Posterior cingulate gyrus (tissue), 11 donors: ENCODE data around the gene CCDC90B.
"Not testable (repeated sequence)": the region's sequence is repeated elsewhere in the genome, so short reads cannot be mapped to it uniquely, and the experiment has no call there.

Experiments used
- DNase-seq, 10 donors: peaks; one replicate each; pipeline versions ENCODE4 v3.0.0 to v3.0.0-alpha.2; 2020 to 2021; ENCODE audit warnings: mixed read lengths in 3 of 10
- intact Hi-C: fragments of 100-400 bp; cut with DNase I; formaldehyde crosslinking; loops from one replicate; pipeline ENCODE4 v1.15.1; 2023

The CCDC90B gene

DNA sequence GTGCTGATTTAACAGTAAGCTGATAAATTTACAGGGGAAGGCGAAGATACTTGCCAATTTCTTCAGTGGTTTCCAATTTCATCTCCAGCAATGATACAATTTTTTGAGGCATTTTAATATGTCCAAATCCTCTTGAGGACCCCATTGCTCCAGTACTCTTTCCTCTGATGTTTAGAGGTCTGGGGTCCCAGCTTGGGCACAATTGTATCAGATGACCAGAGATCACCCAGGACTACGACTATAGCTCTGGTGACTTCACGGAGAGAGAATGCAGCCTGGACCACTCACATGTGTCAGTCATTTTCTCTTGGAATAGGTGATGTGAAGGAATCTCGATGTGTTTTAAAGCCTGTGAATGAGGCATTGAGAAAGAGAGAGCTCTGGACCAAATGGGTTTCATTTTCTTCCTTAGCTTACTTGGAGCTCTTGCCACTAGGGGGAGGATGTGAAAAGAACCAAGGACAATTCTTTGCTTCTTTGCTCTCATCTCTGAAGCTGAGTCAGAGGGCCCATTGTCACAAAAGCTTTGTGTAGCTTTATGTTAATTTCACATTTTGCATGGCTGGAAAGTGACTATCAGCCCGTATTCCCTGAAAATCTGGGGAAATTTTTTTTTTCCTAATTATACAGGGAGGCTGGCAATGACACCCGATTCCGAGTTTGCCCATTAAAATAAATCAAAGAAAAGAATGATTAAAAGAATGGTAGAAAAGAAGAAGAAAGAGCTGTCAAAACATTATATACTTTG, 6.7 kb upstream of the CCDC90B start:
- peak in 2 of 10 donors; percentile 8 to 44 for DNase-seq
- intact Hi-C loops = loop anchor here (1.0 to 5.0 kb wide), 2 partner anchors 379 to 523 kb away; no protein-coding TSS in a partner anchor

DNA sequence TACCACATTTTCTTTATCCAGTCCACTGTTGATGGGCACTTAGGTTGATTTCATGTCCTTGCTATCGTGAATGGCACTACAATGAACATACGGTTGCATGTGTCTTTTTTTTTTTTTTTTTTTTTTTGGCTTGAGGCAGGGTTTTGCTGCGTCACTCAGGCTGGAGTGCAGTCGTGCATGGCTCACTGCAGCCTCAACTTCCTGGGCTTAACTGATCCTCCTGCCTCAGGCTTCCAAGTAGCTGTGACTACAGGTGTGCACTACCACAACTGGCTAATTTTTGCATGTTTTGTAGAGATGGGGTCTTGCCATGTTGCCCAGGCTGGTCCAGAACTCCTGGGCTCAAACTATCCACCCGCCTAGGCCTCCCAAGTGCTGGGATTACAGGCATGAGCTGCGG, 1.5 kb upstream of the CCDC90B start:
- DNase-seq = no peak
- intact Hi-C loops = loop anchor here (2.0 to 10.0 kb wide), 2 partner anchors 95 to 383 kb away; partner anchors contain the start of genes ANKRD42, DDIAS and PRCP

DNA sequence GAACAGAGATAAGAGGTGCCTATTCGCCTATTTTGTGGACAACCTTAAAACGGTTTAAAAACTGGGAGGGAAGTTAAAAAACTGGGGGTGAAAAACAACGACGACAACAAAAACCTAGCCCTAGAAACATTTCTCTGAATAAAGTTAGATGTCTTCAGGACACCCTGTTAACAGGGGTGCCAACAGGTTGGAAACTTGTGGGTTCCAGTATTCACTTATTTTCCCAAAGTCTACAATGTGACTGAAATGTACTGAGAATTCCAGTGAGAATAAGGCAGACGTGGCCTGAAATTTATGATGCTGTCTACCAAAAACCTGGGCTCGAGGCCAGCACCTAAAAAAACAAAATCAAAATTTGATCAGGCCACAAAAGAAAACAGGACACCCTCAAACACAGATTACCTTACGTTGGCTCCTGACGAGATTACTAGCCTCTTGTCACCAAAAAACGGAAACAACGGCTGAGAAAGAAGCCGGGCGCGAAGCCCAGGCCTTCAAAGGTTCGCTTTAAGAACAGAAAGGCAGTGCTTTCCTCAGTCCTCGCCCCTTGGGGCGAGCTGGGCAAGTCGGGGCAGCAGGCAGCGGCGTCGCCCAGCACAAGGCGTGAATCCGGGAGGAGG, 906 bp downstream of the CCDC90B start:
- no peak for DNase-seq
- intact Hi-C loops = loop anchor here (10.0 kb wide), 1 partner anchor 380 kb away; the partner anchor contains the start of genes DDIAS and PRCP

DNA sequence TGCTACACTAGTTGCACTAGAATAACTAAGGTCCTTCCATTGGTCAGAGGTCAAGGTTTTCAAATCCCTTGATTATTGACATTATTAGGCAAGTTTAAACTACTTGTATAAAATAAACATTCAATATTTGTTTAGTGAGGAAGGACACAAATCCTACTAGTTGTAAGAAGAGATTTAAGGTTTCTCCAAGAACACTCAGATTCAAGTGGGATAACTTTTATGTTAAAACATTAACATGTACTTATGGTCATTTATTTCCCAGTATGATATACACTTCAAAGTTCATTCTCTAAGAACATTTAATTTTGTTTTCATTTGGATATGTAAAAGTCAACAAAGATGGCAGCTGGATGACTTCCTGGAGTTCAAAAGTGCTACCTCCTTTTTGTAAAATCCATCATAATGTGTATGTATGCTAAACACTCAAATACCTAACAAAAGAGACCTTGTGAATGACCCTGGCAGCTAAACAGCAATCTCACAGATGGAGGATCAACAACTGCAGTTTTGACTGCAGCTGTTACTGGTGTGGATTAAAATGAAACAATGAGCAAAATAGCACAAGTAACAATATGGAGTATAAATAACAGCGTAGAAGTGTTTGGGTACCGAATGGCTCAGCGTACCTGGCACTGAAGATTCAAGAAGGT, 1.5 kb downstream of the CCDC90B start:
- intact Hi-C loops = loop anchor here (10.0 kb wide), 1 partner anchor 380 kb away; the partner anchor contains the start of genes DDIAS and PRCP
- DNase-seq = no peak

DNA sequence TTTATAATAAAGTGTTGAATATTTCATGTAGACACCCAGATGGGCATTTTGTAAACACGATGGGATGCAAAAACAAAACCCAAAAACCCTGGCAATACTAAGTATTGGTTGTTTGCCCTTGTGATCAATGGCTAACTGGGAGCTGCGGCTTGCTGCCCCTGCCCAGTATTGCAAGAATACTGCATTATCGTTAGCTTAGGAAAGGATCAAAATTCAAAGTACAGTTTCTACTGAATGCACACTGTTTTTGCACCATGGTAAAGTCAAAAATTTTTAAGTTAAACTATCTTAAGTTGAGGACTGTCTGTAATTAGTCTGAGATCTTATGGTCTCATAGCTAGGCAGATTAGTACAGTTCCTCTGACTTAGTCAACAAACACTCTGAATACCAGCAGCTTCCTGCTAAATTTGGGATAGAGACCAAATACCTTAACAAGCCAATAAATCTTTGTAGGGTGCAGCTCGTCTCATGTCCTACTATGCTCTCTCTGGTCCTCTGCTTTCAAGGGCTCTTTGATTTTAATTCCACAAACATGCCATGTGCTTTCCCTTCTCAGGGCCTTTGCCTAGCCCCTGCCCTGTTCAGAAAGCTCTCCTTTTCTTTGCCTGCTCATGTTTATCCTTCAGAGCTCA, 4.0 kb downstream of the CCDC90B start:
- intact Hi-C loops = loop anchor here (10.0 kb wide), 1 partner anchor 377 kb away; the partner anchor contains the start of genes DDIAS and PRCP

DNA sequence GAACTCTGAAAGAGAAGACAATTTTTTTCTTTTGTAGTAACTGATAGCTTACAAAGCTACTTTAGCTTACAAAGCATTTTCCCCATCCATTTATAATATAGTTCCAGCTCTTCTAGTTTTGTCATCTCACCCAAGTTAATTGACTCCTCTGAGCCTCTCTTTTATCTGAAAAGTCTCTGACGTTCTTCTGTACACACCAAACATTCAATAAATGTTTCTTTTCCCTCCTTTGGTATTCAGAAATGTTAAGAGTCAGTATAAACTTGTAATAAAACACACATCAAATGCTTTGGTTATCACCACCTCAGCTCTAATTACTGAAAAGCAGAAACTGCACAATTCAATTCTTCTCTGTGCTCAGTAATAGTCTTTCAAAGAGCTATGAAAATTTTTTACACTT, 5.9 kb downstream of the CCDC90B start:
- no peak for DNase-seq
- intact Hi-C loops = loop anchor here (10.0 kb wide), 1 partner anchor 375 kb away; the partner anchor contains the start of genes DDIAS and PRCP

More for the DNA sequence above, 4.0 kb downstream of the CCDC90B start:
- DNase-seq = no peak

DNA sequence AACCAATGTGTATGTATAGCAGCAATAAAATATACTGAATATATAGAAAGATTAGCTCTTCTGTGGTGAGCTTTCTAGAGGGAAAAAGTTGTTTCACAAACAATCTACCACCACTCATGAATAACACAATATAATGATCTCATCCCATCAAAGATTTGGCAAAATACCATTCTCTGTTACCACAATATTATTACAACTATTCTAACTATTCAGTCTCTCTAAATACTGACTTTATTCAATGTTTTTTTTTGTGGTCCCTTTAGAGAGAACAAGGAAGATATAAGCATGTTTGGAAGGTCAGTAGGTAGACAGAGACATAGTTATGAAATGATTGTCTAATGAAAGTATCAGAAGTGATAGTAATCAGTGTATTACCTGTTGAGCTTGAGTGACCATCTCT, 7.8 kb downstream of the CCDC90B start:
- DNase-seq = no peak
- intact Hi-C loops = no loop called here

DNA sequence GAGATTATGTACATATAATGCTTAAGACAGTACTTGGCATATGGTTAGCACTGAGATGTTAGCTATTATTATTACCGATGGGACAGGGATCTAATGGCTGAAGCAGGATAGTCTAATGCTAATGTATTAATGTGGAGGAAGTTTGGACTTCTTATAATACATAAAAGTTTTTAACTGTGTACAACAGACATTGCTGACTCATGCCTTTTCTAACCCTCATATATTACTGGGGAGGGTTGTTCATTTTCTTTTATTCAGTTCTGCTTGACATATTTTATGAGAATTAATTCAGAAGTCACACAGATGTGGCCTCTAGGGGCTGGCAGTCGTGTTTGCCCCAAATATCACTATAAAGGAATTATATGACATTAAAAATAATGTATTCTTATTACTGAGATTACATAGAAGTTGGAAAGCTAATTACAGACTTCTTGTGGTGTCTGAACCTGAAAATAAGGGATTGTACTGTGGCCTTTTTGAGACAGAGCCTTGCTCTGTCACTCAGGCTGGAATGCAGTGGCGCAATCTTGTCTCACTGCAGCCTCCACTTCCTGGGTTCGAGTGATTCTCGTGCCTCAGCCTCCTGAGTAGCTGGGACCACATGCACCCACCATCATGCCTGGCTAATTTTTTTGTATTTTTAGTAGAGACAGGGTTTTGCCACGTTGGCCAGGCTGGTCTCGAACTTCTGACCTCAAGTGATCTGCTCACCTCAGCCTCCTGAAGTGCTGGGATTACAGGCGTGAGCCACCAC, 10.1 kb downstream of the CCDC90B start:
- intact Hi-C loops = no loop called here
- DNase-seq = no peak

DNA sequence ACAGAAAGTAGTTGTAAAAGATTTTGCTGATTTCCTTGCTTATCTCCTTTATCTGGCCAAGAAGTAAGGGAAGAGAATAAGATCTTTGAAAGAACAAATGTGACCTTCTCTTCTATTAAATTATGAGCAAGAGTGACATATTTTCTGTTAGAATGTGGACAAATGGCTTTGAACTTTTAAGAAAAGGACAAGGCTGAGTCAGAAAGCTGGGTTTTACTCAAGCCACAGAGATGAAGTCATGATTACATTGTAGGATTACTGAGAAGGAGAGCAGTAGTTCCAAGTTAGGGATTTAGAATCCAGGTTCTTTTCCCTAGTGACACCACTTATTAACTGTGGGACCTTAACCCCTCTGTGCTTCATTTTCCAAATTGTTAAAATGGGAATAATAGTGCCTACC, 13.5 kb downstream of the CCDC90B start:
- intact Hi-C loops = no loop called here

DNA sequence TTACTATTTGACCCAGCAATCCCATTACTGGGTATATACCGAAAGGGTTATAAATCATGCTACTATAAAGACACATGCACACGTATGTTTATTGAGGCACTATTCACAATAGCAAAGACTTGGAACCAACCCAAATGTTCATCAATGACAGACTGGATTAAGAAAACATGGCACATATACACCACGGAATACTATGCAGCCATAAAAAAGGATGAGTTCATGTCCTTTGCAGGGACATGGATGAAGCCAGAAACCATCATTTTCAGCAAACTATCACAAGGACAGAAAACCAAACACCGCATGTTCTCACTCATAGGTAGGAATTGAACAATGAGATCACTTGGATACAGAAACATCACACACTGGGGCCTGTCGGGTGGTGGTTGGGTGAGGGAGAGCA, 14.4 kb downstream of the CCDC90B start:
- intact Hi-C loops, DNase-seq: not testable (repeated sequence)

More for the DNA sequence above, 13.5 kb downstream of the CCDC90B start:
- DNase-seq = no peak

DNA sequence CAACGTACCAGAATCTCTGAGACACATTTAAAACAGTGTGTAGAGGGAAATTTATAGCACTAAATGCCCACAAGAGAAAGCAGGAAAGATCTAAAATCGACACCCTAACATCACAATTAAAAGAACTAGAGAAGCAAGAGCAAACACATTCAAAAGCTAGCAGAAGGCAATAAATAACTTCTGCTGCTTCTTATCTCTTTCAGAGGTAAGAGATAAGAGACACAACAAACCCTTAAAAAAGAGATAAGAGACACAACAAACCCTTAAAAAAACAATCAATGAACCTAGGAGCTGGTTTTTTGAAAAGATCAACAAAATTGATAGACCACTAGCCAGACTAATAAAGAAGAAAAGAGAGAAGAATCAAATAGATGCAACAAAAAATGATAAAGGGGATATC, 17.1 kb downstream of the CCDC90B start:
- intact Hi-C loops, DNase-seq: not testable (repeated sequence)

DNA sequence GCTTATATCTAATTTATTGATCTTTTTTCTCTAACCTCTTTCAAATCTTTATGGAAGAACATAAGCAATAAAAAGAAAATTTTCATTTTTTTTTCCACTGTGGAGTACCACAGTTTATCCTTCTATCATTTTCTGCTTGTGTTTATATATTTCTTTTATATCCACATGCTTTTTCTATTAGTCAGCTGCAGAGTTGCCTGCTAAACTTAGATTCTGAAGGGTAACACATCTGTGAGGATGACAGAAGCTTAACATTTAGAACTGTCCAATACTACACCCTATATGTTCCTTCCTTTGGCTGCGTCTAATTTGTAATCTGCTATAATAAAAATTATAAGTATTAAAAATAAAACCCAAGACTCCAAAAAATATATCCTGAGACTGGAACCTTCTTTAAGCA, 20.8 kb downstream of the CCDC90B start:
- DNase-seq = no peak
- intact Hi-C loops = no loop called here

DNA sequence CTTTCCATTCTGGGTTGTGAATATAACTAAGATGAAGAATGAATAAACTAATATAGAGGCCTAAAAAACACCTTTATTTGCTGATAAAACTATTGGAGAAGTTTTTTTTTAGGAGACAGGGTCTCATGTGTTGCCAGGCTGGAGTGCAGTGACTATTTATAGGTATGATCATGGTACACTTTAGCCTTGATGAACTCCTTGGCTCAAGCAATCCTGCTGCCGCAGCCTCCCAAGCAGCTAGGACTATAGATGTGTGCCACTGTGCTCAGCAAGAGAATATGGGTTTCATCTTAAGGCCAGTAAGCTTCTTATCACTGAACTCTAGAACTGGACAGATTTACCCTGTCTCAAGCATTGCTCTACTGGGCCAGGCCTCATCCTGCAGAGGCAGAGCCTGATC, 26.6 kb downstream of the CCDC90B start:
- no peak for DNase-seq
- intact Hi-C loops = no loop called here

DNA sequence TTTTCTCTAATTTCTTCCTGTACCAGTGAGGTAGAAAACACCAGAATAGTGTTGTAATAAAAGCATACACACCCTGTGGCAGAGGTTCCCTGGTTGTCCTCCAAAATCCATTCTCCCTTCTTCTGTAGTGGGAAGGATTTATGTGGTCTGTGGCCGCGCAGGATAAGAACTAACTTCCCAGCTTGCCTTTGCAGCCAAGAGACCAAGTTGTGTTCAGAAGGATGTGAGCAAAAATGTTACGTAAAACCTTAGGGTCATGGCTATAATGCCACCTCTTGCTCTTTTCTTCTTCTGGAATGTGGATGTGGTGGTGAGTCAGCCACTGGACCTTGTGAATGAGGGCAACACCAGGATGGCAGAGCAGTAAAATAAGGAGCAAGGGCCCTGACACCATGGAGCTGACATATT, 28.4 kb downstream of the CCDC90B start:
- DNase-seq = no peak
- intact Hi-C loops = no loop called here

DNA sequence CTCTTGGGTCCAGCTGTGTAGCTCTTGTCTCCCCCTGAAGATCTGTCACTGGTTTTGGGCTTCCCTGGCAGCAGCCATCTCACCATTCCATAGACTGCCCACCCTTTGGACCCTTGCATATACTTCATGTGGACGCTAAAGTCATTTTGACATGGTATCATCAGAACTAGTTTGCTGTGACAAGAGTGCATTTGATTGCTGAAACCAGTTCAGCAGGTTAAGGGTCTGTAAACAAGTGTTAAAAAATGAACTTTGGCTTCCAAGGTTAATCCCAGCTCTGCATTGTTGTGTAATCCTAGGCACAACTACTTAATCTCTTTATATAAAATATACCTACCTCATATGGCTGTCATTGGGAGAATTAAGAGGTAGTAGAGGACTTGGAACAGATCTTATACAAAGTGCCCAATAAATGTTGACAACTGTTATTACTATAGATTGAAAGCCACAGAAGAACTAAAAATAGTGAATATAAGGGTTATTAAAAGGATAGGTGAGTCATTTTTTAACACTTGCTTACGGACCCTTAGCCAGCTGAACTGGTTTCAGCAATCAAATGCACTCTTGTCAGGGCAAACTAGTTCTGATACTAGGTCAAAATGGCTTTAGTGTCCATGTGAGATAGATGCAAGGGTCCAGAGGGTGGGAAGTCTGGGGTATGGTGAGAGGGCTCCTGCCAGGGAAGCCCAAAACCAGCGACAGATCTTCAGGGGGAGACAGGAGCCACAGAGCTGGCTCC, 29.4 kb downstream of the CCDC90B start:
- intact Hi-C loops = no loop called here
- no peak for DNase-seq

DNA sequence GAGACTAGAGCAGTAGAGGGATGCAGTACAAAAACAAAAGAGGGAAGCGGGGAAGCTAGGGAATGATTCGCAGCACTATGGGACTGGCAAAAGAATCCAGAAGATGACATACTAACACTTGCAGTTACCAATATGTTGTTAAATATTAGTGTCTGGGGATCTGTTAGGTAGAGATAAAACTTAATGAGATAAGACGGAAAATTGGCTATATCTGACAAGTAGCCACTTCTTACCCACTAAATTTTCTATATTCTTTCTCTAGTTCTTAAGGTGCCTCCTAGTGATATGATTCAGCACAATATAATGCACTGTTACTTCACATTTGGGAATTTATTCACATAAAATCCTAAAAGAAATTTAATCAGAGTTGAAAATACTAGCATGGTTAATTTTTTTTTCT, 30.8 kb downstream of the CCDC90B start:
- intact Hi-C loops = no loop called here
- no peak for DNase-seq

DNA sequence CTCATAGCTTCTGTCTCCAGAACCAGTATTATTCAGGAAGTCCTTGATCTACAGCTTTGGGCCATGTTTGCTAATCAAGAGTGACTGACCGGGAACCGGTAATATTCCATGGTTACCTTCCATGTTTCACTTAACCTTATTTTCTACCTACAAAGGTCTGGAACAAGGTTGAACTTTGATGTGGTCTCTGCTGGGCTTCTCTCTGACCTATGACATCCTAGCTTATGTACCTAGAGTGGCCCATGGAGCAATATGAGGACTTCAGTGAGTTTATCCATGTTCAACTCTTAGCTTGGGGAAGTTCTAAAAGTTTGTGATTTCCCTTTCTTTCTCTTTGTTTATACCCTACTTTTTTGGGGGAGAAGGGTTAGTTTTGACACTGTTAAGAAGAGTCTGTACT, 33.2 kb downstream of the CCDC90B start:
- intact Hi-C loops = no loop called here
- no peak for DNase-seq

DNA sequence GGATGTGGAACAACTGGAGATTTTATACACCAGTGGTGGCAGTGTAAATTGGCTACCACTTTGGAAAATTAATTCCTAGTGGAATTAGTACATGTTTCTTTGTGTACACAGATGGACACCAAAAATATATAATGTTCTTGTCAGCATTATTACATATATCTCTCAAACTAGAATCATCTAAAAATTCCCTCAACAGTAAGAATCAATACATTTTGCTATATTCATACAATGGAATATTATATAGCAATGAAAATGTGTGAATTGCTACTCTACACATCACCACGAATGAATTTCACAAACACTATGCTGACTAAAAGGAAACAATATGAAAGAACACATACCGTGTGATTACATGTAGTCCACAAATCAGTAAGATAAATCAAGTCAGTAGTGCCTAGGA, 33.9 kb downstream of the CCDC90B start:
- intact Hi-C loops = no loop called here
- no peak for DNase-seq

DNA sequence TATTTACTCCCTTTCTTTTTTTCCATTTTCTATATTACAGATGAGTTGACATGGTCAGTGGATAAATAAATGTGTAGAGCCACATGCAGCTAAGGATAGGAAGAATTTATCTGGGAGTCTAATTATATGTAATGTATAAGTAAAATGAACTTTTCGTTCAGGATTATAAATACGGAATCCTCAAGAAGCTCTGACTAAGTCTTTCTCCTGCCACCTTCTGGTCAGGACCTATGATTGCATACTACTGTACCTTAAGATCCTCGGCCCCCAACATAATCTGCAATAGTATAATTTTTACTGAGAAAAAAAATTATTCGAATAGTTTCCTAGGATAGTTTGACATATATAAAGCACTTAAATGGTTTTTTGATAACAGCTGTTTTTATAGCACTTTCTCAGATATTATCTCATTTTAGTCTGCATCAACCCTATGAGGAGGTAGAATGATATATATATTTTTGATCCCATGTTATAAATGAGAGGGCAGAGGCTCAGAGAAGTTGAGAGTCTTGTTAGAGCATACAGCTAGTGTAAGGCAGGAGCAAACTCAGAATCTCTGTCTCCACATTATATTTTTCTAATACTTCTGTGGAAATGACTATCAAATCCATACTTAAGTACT, 36.1 kb downstream of the CCDC90B start:
- DNase-seq = no peak
- intact Hi-C loops = loop anchor here (2.0 kb wide), 1 partner anchor 343 kb away; no protein-coding TSS in a partner anchor
